ENCODE results near the gene PRRT1B. TPM values are rescaled to one million over a fixed set of nuclear protein-coding genes. Genes with fewer than 3 reads are reported as not detected.
"Not testable (repeated sequence)": the region's sequence is repeated elsewhere in the genome, so short reads cannot be mapped to it uniquely, and the experiment has no call there.

The PRRT1B gene
- total RNA-seq, 4 donors from 2014 or later: not detected

- peak overlapping the region; percentile 22 for H3K4me3 ChIP-seq
- 9% methylated on average over 24 of the region's 30 CpGs for WGBS
- H3K27ac ChIP-seq: no peak overlapping the region
- H3K27me3 ChIP-seq: peaks cover 57% of the 10 kb centered on the region
- H3K4me1 ChIP-seq: peaks cover 20% of the 10 kb centered on the region
- no peak for DNase-seq (ENCODE audit: low spot score in 2 of 2)
- peaks cover 14% of the 10 kb centered on the region for H3K9me3 ChIP-seq
- H3K36me3 ChIP-seq: no peaks in the 10 kb centered on the region
- TF ChIP-seq POLR2A (IDR thresholded peaks at IDR 0.05): no peak
- TF ChIP-seq POLR2AphosphoS5 (IDR thresholded peaks at IDR 0.05): no peak
- TF ChIP-seq CTCF (IDR thresholded peaks at IDR 0.05): no peak
- no peak for TF ChIP-seq EP300 (IDR thresholded peaks at IDR 0.05)
Measured at GRCh38 chr9:131545786-131546335, 538 bp downstream of the PRRT1B start.

- 1% methylated on average over 28 of the region's 49 CpGs for WGBS
- no peak overlapping the region for H3K27ac ChIP-seq
- DNase-seq (ENCODE audit: low spot score in 2 of 2): no peak
- H3K9me3 ChIP-seq: peaks cover 14% of the 10 kb centered on the region
- H3K36me3 ChIP-seq: no peaks in the 10 kb centered on the region
- no peak for TF ChIP-seq CTCF (IDR thresholded peaks at IDR 0.05)
- TF ChIP-seq EP300 (IDR thresholded peaks at IDR 0.05): no peak
- TF ChIP-seq POLR2AphosphoS5 (IDR thresholded peaks at IDR 0.05): no peak
- no peak for TF ChIP-seq POLR2A (IDR thresholded peaks at IDR 0.05)
- H3K4me3 ChIP-seq: peak overlapping the region; percentile 22
- H3K27me3 ChIP-seq: peaks cover 58% of the 10 kb centered on the region
- peaks cover 20% of the 10 kb centered on the region for H3K4me1 ChIP-seq
Measured at GRCh38 chr9:131546336-131547084, 1.2 kb downstream of the PRRT1B start.

GRCh38 chr9:131549186-131549585 is 3.9 kb downstream of the PRRT1B start:
- DNase-seq (ENCODE audit: low spot score in 2 of 2); H3K36me3 ChIP-seq; H3K9me3 ChIP-seq; H3K27ac ChIP-seq; H3K4me3 ChIP-seq: not testable (repeated sequence)
- 72% methylated on average over 8 of the region's 10 CpGs for WGBS
- Histone ChIP-seq H3K4me1 (peaks cover 20% of the 10 kb centered on the region), H3K27me3 (peaks cover 79% of the 10 kb centered on the region)

- H3K27ac ChIP-seq; H3K4me3 ChIP-seq; H3K36me3 ChIP-seq; DNase-seq (ENCODE audit: low spot score in 2 of 2); H3K9me3 ChIP-seq: not testable (repeated sequence)
- Histone ChIP-seq H3K27me3 (peaks cover 80% of the 10 kb centered on the region), H3K4me1 (peaks cover 17% of the 10 kb centered on the region)
- WGBS: 74% methylated on average over 8 of the region's 8 CpGs
Measured at GRCh38 chr9:131550465-131550864, 5.1 kb downstream of the PRRT1B start.

GRCh38 chr9:131552030-131552429 is 6.7 kb downstream of the PRRT1B start:
- no peak for DNase-seq (ENCODE audit: low spot score in 2 of 2)
- peaks cover 1% of the 10 kb centered on the region for H3K4me1 ChIP-seq
- TF ChIP-seq EP300 (IDR thresholded peaks at IDR 0.05) (no peak), CTCF (IDR thresholded peaks at IDR 0.05) (no peak), POLR2A (IDR thresholded peaks at IDR 0.05) (no peak), POLR2AphosphoS5 (IDR thresholded peaks at IDR 0.05) (no peak)
- peaks cover 78% of the 10 kb centered on the region for H3K27me3 ChIP-seq
- no peaks in the 10 kb centered on the region for H3K9me3 ChIP-seq
- no peak overlapping the region for H3K27ac ChIP-seq
- no peaks in the 10 kb centered on the region for H3K36me3 ChIP-seq
- WGBS: 89% methylated on average over 6 of the region's 6 CpGs
- H3K4me3 ChIP-seq: no peak overlapping the region

GRCh38 chr9:131554087-131554842 is 8.9 kb downstream of the PRRT1B start:
- peaks cover 58% of the 10 kb centered on the region for H3K27me3 ChIP-seq
- no peaks in the 10 kb centered on the region for H3K36me3 ChIP-seq
- DNase-seq (ENCODE audit: low spot score in 2 of 2): no peak
- no peaks in the 10 kb centered on the region for H3K4me1 ChIP-seq
- H3K9me3 ChIP-seq: no peaks in the 10 kb centered on the region
- no peak for TF ChIP-seq POLR2AphosphoS5 (IDR thresholded peaks at IDR 0.05)
- no peak for TF ChIP-seq CTCF (IDR thresholded peaks at IDR 0.05)
- TF ChIP-seq POLR2A (IDR thresholded peaks at IDR 0.05): no peak
- TF ChIP-seq EP300 (IDR thresholded peaks at IDR 0.05): no peak
- 16% methylated on average over 24 of the region's 60 CpGs for WGBS
- no peak overlapping the region for H3K27ac ChIP-seq
- H3K4me3 ChIP-seq: no peak overlapping the region
